Measurements from ENCODE around the gene LRRC74B. TPM values are rescaled to one million over a fixed set of nuclear protein-coding genes. Genes with fewer than 3 reads are reported as not detected.
"Not testable (repeated sequence)": the region's sequence is repeated elsewhere in the genome, so short reads cannot be mapped to it uniquely, and the experiment has no call there.

Gene LRRC74B
- total and polyA plus RNA-seq, 2 of the 4 experiments (the other 2 are of a cell fraction), result not detected

DNA sequence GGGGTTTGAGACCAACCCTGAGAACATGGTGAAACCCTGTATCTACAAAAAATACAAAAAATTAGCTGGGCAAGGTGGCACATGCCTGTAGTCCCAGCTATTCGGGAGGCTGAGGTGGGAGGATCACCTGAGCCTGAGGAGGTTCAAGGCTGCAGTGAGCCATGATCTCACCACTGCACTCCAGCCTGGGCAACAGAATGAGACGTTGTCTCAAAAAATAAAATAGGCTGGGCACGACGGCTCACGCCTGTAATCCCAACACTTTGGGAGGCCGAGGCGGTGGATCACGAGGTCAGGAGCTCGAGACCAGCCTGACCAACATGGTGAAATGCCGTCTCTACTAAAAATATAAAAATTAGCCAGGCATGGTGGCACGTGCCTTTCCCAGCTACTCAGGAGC is 18.7 kb downstream of the LRRC74B start:
- H4K8ac ChIP-seq (ENCODE audit: low read depth in 2 of 2, low read length in 2 of 2); H3K4me2 ChIP-seq (ENCODE audit: low read depth, low read length); H3K18ac ChIP-seq (ENCODE audit: low read depth, low read length); H3K4me1 ChIP-seq (ENCODE audit: control insufficient read depth, insufficient read depth, low read length); H3K79me1 ChIP-seq (ENCODE audit: low read depth in 1 of 2, low read length in 2 of 2); H2AK9ac ChIP-seq (replicated peaks; ENCODE audit: low read depth, low read length, poor library complexity); H4K91ac ChIP-seq (ENCODE audit: insufficient read depth, low read depth, low read length); POLR2A ChIA-PET (ENCODE audit: unreplicated experiment); H3K9me3 ChIP-seq (ENCODE audit: control insufficient read depth, insufficient read depth, low read length); BruUV-seq (replicated peaks); H3K56ac ChIP-seq (ENCODE audit: extremely low read depth, insufficient read depth, low read length); H3K14ac ChIP-seq (replicated peaks; ENCODE audit: low read depth, low read length); H3K4ac ChIP-seq (ENCODE audit: low read depth, low read length); ATAC-seq (ENCODE audit: low read depth); H4K20me1 ChIP-seq (ENCODE audit: insufficient read depth, low read length); H3K4me3 ChIP-seq (ENCODE audit: insufficient read depth, low read depth, low read length); H2AK5ac ChIP-seq (ENCODE audit: low read depth, low read length); H2BK120ac ChIP-seq (ENCODE audit: low read depth, low read length); H2AFZ ChIP-seq (replicated peaks; ENCODE audit: low read length, poor library complexity); dilution Hi-C loops (cut with HindIII; ENCODE audit: low sequenced_read_pairs, unreplicated experiment); H2BK5ac ChIP-seq (ENCODE audit: low read depth, low read length, poor library complexity, severe bottlenecking); H3K9me1 ChIP-seq (ENCODE audit: insufficient read depth, low read length); H3K23ac ChIP-seq (ENCODE audit: low read depth, low read length); H3K27ac ChIP-seq (ENCODE audit: insufficient read depth, low read length); H2BK15ac ChIP-seq (ENCODE audit: low read depth, low read length); intact Hi-C loops (cut with micrococcal nuclease); H3K36me3 ChIP-seq (ENCODE audit: control insufficient read depth, insufficient read depth, low read length); in situ Hi-C loops (cut with MboI; ENCODE audit: low sequenced_read_pairs); DNase-seq; H3K9ac ChIP-seq (ENCODE audit: low read depth, low read length); H2BK20ac ChIP-seq (ENCODE audit: low read depth, low read length); H4K5ac ChIP-seq (ENCODE audit: low read depth, low read length): not testable (repeated sequence)
- 70% methylated on average over 10 of the region's 11 CpGs; no CpG with 5 or more reads in 1 of the 2 experiments for WGBS, 2 experiments (ENCODE audit: extremely low coverage in 2 of 2, insufficient read length in 1 of 2)
- CTCF ChIA-PET, result interaction anchor here (1.5 kb wide), 1 partner anchor 9 kb away, joined by 3 read pairs; no protein-coding TSS in a partner anchor
- peaks cover 14% of the 10 kb centered on the region for H3K27me3 ChIP-seq (ENCODE audit: control insufficient read depth, insufficient read depth, low read length)

Measured in IMR-90 (cell line).